ENCODE data around the gene ST3GAL5. TPM values are rescaled to one million over a fixed set of nuclear protein-coding genes. Genes with fewer than 3 reads are reported as not detected.

Gene ST3GAL5
- total and polyA plus RNA-seq, 5 donors from 2014 or later, result 11.3 to 25.8 (median 14.8) TPM

- peaks cover 27% of the 10 kb centered on the region for H3K36me3 Mint-ChIP-seq
- no peak overlapping the region for H3K4me3 ChIP-seq (ENCODE audit: low read depth, low read length)
- peaks cover 0 to 1% (median 0%) of the 10 kb centered on the region in 7 donors for H3K9me3 Mint-ChIP-seq
- peaks cover 8% of the 10 kb centered on the region for H3K4me1 ChIP-seq (ENCODE audit: control insufficient read depth, insufficient read depth, low read length, poor library complexity, severe bottlenecking)
- ATAC-seq (ENCODE audit: low read depth in 2 of 2), result no peak
- no peaks in the 10 kb centered on the region for H3K27me3 ChIP-seq (ENCODE audit: control insufficient read depth, insufficient read depth, low read length)
- no peak for DNase-seq
- H3K4me1 Mint-ChIP-seq, result peaks cover 32 to 79% (median 47%) of the 10 kb centered on the region in 4 donors
- H3K27ac Mint-ChIP-seq, result peak overlapping the region in 1 of 3 donors; percentile 55
- H3K36me3 ChIP-seq (ENCODE audit: control insufficient read depth, insufficient read depth, low read length), result peaks cover 5% of the 10 kb centered on the region
- H3K27ac ChIP-seq (ENCODE audit: insufficient read depth, low read length, poor library complexity, severe bottlenecking), result no peak overlapping the region
- H3K4me3 Mint-ChIP-seq, result no peak overlapping the region
- no peaks in the 10 kb centered on the region for H3K9me3 ChIP-seq (ENCODE audit: control insufficient read depth in 2 of 2, low read length in 2 of 2)
- no peaks in the 10 kb centered on the region for H3K27me3 Mint-ChIP-seq
These were observed 13.3 kb downstream of the ST3GAL5 start for GRCh38 chr2:85875350-85876050.

GRCh38 chr2:85873679-85874078 is 15.1 kb downstream of the ST3GAL5 start:
- H3K4me3 Mint-ChIP-seq, result no peak overlapping the region
- H3K4me1 Mint-ChIP-seq, result peaks cover 28 to 71% (median 32%) of the 10 kb centered on the region in 4 donors
- peaks cover 36% of the 10 kb centered on the region for H3K36me3 Mint-ChIP-seq
- H3K27ac Mint-ChIP-seq, result peak overlapping the region in 1 of 3 donors; percentile 47
- ATAC-seq (ENCODE audit: low read depth in 2 of 2) (no peak), DNase-seq (no peak)
- Histone ChIP-seq H3K4me1 (ENCODE audit: control insufficient read depth, insufficient read depth, low read length, poor library complexity, severe bottlenecking) (peaks cover 3% of the 10 kb centered on the region), H3K4me3 (ENCODE audit: low read depth, low read length) (no peak overlapping the region), H3K36me3 (ENCODE audit: control insufficient read depth, insufficient read depth, low read length) (peaks cover 5% of the 10 kb centered on the region), H3K27me3 (ENCODE audit: control insufficient read depth, insufficient read depth, low read length) (no peaks in the 10 kb centered on the region), H3K9me3 (ENCODE audit: control insufficient read depth in 2 of 2, low read length in 2 of 2) (no peaks in the 10 kb centered on the region), H3K27ac (ENCODE audit: insufficient read depth, low read length, poor library complexity, severe bottlenecking) (no peak overlapping the region)
- H3K9me3 Mint-ChIP-seq, result peaks cover 0 to 1% (median 0%) of the 10 kb centered on the region in 7 donors
- no peaks in the 10 kb centered on the region for H3K27me3 Mint-ChIP-seq

- no peak overlapping the region for H3K27ac ChIP-seq (ENCODE audit: insufficient read depth, low read length, poor library complexity, severe bottlenecking)
- Mint-ChIP-seq H3K9me3 (peaks cover 0 to 1% (median 0%) of the 10 kb centered on the region in 7 donors), H3K27ac (peak overlapping the region in 2 of 3 donors; percentile 54 to 79), H3K4me1 (peaks cover 21 to 68% (median 27%) of the 10 kb centered on the region in 4 donors), H3K4me3 (no peak overlapping the region), H3K27me3 (no peaks in the 10 kb centered on the region), H3K36me3 (peaks cover 37% of the 10 kb centered on the region)
- ATAC-seq (ENCODE audit: low read depth in 2 of 2), result no peak
- no peaks in the 10 kb centered on the region for H3K4me1 ChIP-seq (ENCODE audit: control insufficient read depth, insufficient read depth, low read length, poor library complexity, severe bottlenecking)
- H3K27me3 ChIP-seq (ENCODE audit: control insufficient read depth, insufficient read depth, low read length), result no peaks in the 10 kb centered on the region
- DNase-seq, result no peak
- peaks cover 5% of the 10 kb centered on the region for H3K36me3 ChIP-seq (ENCODE audit: control insufficient read depth, insufficient read depth, low read length)
- no peak overlapping the region for H3K4me3 ChIP-seq (ENCODE audit: low read depth, low read length)
- no peaks in the 10 kb centered on the region for H3K9me3 ChIP-seq (ENCODE audit: control insufficient read depth in 2 of 2, low read length in 2 of 2)
These were observed 16.1 kb downstream of the ST3GAL5 start for GRCh38 chr2:85872536-85873161.

- peaks cover 22 to 67% (median 27%) of the 10 kb centered on the region in 4 donors for H3K4me1 Mint-ChIP-seq
- Histone ChIP-seq H3K4me1 (ENCODE audit: control insufficient read depth, insufficient read depth, low read length, poor library complexity, severe bottlenecking) (no peaks in the 10 kb centered on the region), H3K4me3 (ENCODE audit: low read depth, low read length) (no peak overlapping the region), H3K27me3 (ENCODE audit: control insufficient read depth, insufficient read depth, low read length) (no peaks in the 10 kb centered on the region), H3K36me3 (ENCODE audit: control insufficient read depth, insufficient read depth, low read length) (no peaks in the 10 kb centered on the region), H3K27ac (ENCODE audit: insufficient read depth, low read length, poor library complexity, severe bottlenecking) (no peak overlapping the region), H3K9me3 (ENCODE audit: control insufficient read depth in 2 of 2, low read length in 2 of 2) (no peaks in the 10 kb centered on the region)
- H3K27me3 Mint-ChIP-seq, result no peaks in the 10 kb centered on the region
- no peak for DNase-seq
- H3K36me3 Mint-ChIP-seq, result peaks cover 32% of the 10 kb centered on the region
- ATAC-seq (ENCODE audit: low read depth in 2 of 2), result no peak
- H3K27ac Mint-ChIP-seq, result peak overlapping the region in 1 of 3 donors; percentile 42
- H3K4me3 Mint-ChIP-seq, result no peak overlapping the region
- peaks cover 0 to 1% (median 0%) of the 10 kb centered on the region in 7 donors for H3K9me3 Mint-ChIP-seq
These were observed 17.2 kb downstream of the ST3GAL5 start for GRCh38 chr2:85871494-85872164.

DNA sequence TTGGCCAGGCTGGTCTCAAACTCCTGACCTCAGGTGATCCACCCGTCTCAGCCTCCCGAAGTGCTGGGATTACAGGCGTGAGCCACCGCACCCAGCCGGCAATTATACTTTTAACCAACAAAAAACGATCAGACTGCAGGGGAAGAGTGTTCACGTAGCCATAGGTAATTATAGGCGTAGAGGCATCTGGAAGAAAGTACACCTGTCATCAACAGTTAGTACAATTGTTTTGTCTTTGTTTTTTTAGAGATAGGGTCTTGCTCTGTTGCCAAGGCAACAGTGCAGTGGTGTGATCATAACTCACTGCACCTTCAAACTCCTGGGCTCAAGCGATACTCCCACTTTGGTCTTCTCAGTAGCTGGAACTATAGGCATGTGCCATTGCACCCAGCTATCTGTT is 20.0 kb downstream of the ST3GAL5 start:
- Histone ChIP-seq H3K4me3 (ENCODE audit: low read depth, low read length) (no peak overlapping the region), H3K27me3 (ENCODE audit: control insufficient read depth, insufficient read depth, low read length) (no peaks in the 10 kb centered on the region), H3K36me3 (ENCODE audit: control insufficient read depth, insufficient read depth, low read length) (no peaks in the 10 kb centered on the region), H3K9me3 (ENCODE audit: control insufficient read depth in 2 of 2, low read length in 2 of 2) (no peaks in the 10 kb centered on the region), H3K27ac (ENCODE audit: insufficient read depth, low read length, poor library complexity, severe bottlenecking) (no peak overlapping the region), H3K4me1 (ENCODE audit: control insufficient read depth, insufficient read depth, low read length, poor library complexity, severe bottlenecking) (no peaks in the 10 kb centered on the region)
- no peaks in the 10 kb centered on the region for H3K27me3 Mint-ChIP-seq
- H3K36me3 Mint-ChIP-seq, result peaks cover 28% of the 10 kb centered on the region
- H3K4me3 Mint-ChIP-seq, result no peak overlapping the region
- no peak for DNase-seq
- ATAC-seq (ENCODE audit: low read depth in 2 of 2), result no peak
- peaks cover 35 to 70% (median 38%) of the 10 kb centered on the region in 4 donors for H3K4me1 Mint-ChIP-seq
- peak overlapping the region in 2 of 3 donors; percentile 49 to 64 for H3K27ac Mint-ChIP-seq
- no peaks in the 10 kb centered on the region for H3K9me3 Mint-ChIP-seq

GRCh38 chr2:85867556-85868292 is 21.1 kb downstream of the ST3GAL5 start:
- Histone ChIP-seq H3K27me3 (ENCODE audit: control insufficient read depth, insufficient read depth, low read length) (no peaks in the 10 kb centered on the region), H3K27ac (ENCODE audit: insufficient read depth, low read length, poor library complexity, severe bottlenecking) (no peak overlapping the region), H3K4me3 (ENCODE audit: low read depth, low read length) (no peak overlapping the region), H3K36me3 (ENCODE audit: control insufficient read depth, insufficient read depth, low read length) (peaks cover 2% of the 10 kb centered on the region), H3K4me1 (ENCODE audit: control insufficient read depth, insufficient read depth, low read length, poor library complexity, severe bottlenecking) (no peaks in the 10 kb centered on the region), H3K9me3 (ENCODE audit: control insufficient read depth in 2 of 2, low read length in 2 of 2) (no peaks in the 10 kb centered on the region)
- peaks cover 36 to 68% (median 38%) of the 10 kb centered on the region in 4 donors for H3K4me1 Mint-ChIP-seq
- no peak for DNase-seq
- peak overlapping the region in 1 of 4 donors; percentile 35 for H3K4me3 Mint-ChIP-seq
- H3K36me3 Mint-ChIP-seq, result peaks cover 21% of the 10 kb centered on the region
- peak overlapping the region; percentile 46 to 58 (median 52) for H3K27ac Mint-ChIP-seq
- H3K9me3 Mint-ChIP-seq, result no peaks in the 10 kb centered on the region
- ATAC-seq (ENCODE audit: low read depth in 2 of 2), result no peak
- H3K27me3 Mint-ChIP-seq, result no peaks in the 10 kb centered on the region

DNA sequence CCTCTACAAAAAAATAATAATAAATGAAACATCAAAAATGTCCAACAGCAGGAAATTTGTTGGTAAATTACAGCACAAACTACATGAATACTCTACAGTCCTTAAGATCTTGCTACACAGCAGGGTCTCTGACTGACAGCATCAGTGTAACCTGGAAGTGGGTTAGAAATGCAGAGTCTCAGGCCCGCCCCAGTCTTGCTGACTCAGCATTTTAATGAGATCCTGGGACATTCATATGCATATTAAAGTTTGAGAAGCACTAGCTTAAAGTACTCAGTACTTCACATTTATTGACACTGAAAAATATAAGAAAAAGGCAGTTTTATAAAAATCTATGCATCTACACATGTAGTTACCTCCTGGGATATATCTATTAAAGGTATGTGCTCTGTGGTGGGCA is 21.7 kb downstream of the ST3GAL5 start:
- H3K36me3 Mint-ChIP-seq, result peaks cover 18% of the 10 kb centered on the region
- no peaks in the 10 kb centered on the region for H3K9me3 Mint-ChIP-seq
- H3K4me1 ChIP-seq (ENCODE audit: control insufficient read depth, insufficient read depth, low read length, poor library complexity, severe bottlenecking), result peaks cover 5% of the 10 kb centered on the region
- no peak overlapping the region for H3K4me3 ChIP-seq (ENCODE audit: low read depth, low read length)
- H3K4me3 Mint-ChIP-seq, result peak overlapping the region in 1 of 4 donors; percentile 35
- peak overlapping the region in 2 of 3 donors; percentile 20 to 58 for H3K27ac Mint-ChIP-seq
- no peaks in the 10 kb centered on the region for H3K27me3 ChIP-seq (ENCODE audit: control insufficient read depth, insufficient read depth, low read length)
- peaks cover 4% of the 10 kb centered on the region for H3K36me3 ChIP-seq (ENCODE audit: control insufficient read depth, insufficient read depth, low read length)
- H3K4me1 Mint-ChIP-seq, result peaks cover 36 to 68% (median 41%) of the 10 kb centered on the region in 4 donors
- H3K27ac ChIP-seq (ENCODE audit: insufficient read depth, low read length, poor library complexity, severe bottlenecking), result no peak overlapping the region
- H3K27me3 Mint-ChIP-seq, result no peaks in the 10 kb centered on the region
- DNase-seq (no peak), ATAC-seq (ENCODE audit: low read depth in 2 of 2) (no peak)
- no peaks in the 10 kb centered on the region for H3K9me3 ChIP-seq (ENCODE audit: control insufficient read depth in 2 of 2, low read length in 2 of 2)

Data from CD4-positive, CD25-positive, alpha-beta regulatory T cell (primary cell).